ENCODE measurements around the gene PHGDH.

DNA sequence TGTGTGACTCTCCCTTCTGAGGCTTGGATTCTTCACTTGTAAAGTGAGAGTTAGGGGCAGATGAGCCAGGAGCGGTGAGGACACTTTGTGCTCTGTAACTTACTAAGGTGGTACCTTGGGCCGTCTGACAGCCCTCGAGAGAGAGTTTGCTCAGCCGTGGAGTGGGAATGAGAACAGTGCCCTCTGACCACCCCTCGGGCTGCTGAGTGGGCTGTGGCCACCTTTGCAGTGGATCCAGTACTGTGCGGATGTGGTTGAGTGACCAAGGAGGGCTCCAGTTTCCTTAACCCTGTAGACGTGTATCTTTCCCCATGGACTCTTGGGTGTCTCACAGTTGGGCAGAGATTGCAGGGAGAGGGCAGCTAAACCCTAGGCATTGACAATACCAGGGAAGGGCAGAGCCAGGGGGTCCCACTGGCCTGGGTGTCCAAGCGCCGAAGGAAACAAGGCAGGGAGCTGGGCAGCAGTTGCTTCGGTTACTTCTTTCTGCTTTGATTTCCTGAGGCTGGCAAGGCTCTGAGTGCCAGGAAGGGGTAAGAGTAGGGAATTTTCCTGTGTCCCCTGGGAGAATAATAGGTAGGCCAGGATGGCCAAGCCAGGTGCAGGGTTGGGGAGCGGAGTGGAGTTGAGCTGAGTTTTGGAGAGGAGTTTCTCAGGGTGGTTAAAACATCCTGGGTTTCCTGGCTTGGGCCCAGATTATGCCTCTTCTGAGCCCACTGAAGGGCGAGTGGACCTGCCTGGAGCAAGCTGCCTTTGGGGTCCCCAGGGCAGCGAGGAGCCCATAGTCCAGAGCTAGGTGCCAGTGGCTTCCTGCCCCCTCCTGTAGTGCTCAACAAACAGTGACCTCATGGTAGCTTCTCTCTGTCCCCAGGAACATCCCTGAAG is 29.4 kb downstream of the PHGDH start:
- TF ChIP-seq EZH2phosphoT487 (IDR thresholded peaks at IDR 0.05; ENCODE audit: insufficient read depth, low read depth): no peak
- TF ChIP-seq EZH2 (IDR thresholded peaks at IDR 0.05; ENCODE audit: insufficient read depth, poor library complexity, severe bottlenecking): no peak

Measured in GM23248 (cell line).